Liver (tissue), 9 donors: Measurements from ENCODE around the gene DIDO1. TPM values are rescaled to one million over a fixed set of nuclear protein-coding genes. Genes with fewer than 3 reads are reported as not detected.

Experiments used
- DNase-seq: peaks from one replicate; pipeline ENCODE4 v3.0.0-alpha.2; 2017; ENCODE audit warnings: low spot score
- H3K27ac ChIP-seq, 2 donors: one replicate each; pipeline ENCODE4 v1.7.0; 2013; ENCODE audit warnings: inconsistent platforms in 2 of 2, low read length in 2 of 2, control low read depth in 1 of 2, low read depth in 1 of 2, mild to moderate bottlenecking in 1 of 2
- H3K27me3 ChIP-seq, 4 donors: one replicate each; pipeline versions ENCODE4 v1.6.1 to v1.7.0; 2013; ENCODE audit warnings: low read length in 3 of 4, inconsistent platforms in 1 of 4, mild to moderate bottlenecking in 1 of 4, moderate library complexity in 1 of 4; ENCODE audit not compliant: control insufficient read depth in 4 of 4, insufficient read depth in 4 of 4
- H3K36me3 ChIP-seq, 4 donors: one replicate each; pipeline versions ENCODE4 v1.6.1 to v1.7.0; 2013; ENCODE audit warnings: low read length in 3 of 4, mild to moderate bottlenecking in 3 of 4, low read depth in 1 of 4, moderate library complexity in 1 of 4; ENCODE audit not compliant: control insufficient read depth in 4 of 4, insufficient read depth in 3 of 4
- H3K4me1 ChIP-seq, 4 donors: one replicate each; pipeline versions ENCODE4 v1.6.1 to v1.7.0; 2013; ENCODE audit warnings: low read length in 3 of 4, mild to moderate bottlenecking in 3 of 4, moderate library complexity in 1 of 4; ENCODE audit not compliant: control insufficient read depth in 4 of 4, insufficient read depth in 4 of 4
- H3K4me3 ChIP-seq, 3 donors: one replicate each; pipeline versions ENCODE4 v1.6.1 to v1.7.0; 2013; ENCODE audit warnings: low read length in 3 of 3, control low read depth in 1 of 3, low read depth in 1 of 3, mild to moderate bottlenecking in 1 of 3
- H3K9ac ChIP-seq, 2 donors: one replicate each; pipeline ENCODE4 v1.7.0; 2013; ENCODE audit warnings: low read length in 2 of 2, mild to moderate bottlenecking in 2 of 2, moderate library complexity in 2 of 2, control low read depth in 1 of 2, low read depth in 1 of 2
- H3K9me3 ChIP-seq, 4 donors: one replicate each; pipeline versions ENCODE4 v1.6.1 to v1.7.0; 2013; ENCODE audit warnings: low read length in 3 of 4; ENCODE audit not compliant: control insufficient read depth in 4 of 4
- EGR1 ChIP-seq, 2 donors: IDR thresholded peaks; 2 replicates each; pipeline ENCODE4 v1.6.1; 2016 to 2018; ENCODE audit warnings: antibody characterized with exemption in 2 of 2, low read depth in 2 of 2
- FOXA1 ChIP-seq: IDR thresholded peaks from 2 replicates; pipeline ENCODE4 v1.6.1; 2016; ENCODE audit warnings: antibody characterized with exemption
- GABPA ChIP-seq, 2 donors: IDR thresholded peaks in 1 of 2; conservative IDR thresholded peaks in 1 of 2; 2 replicates each; pipeline ENCODE4 v1.6.1; 2016; ENCODE audit warnings: antibody characterized with exemption in 2 of 2, mild to moderate bottlenecking in 1 of 2, moderate library complexity in 1 of 2
- HNF4A ChIP-seq, 2 donors: conservative IDR thresholded peaks; 2 replicates each; pipeline ENCODE4 v1.6.1; 2016; ENCODE audit warnings: antibody characterized with exemption in 2 of 2, mild to moderate bottlenecking in 2 of 2
- JUND ChIP-seq, 2 donors: IDR thresholded peaks; 2 replicates each; pipeline ENCODE4 v1.6.1; 2016; ENCODE audit warnings: antibody characterized with exemption in 2 of 2
- MAX ChIP-seq: IDR thresholded peaks from 2 replicates; pipeline ENCODE4 v1.6.1; 2016; ENCODE audit warnings: antibody characterized with exemption
- RAD21 ChIP-seq, 2 donors: IDR thresholded peaks; 2 replicates each; pipeline ENCODE4 v1.6.1; 2016; ENCODE audit warnings: antibody characterized with exemption in 2 of 2, mild to moderate bottlenecking in 2 of 2
- RXRA ChIP-seq, 2 donors: IDR thresholded peaks; 2 replicates each; pipeline ENCODE4 v1.6.1; 2017 to 2018; ENCODE audit warnings: antibody characterized with exemption in 2 of 2, mild to moderate bottlenecking in 1 of 2
- TAF1 ChIP-seq: conservative IDR thresholded peaks from 2 replicates; pipeline ENCODE4 v1.6.1; 2016; ENCODE audit warnings: antibody characterized with exemption, mild to moderate bottlenecking
- YY1 ChIP-seq: IDR thresholded peaks from 2 replicates; pipeline ENCODE4 v1.6.1; 2016; ENCODE audit warnings: antibody characterized with exemption, mild to moderate bottlenecking
- WGBS: extraction: QIAGEN DNeasy Blood & Tissue Kit; methylation state at CpG from one replicate; pipeline ENCODE4 v1.1.7; 2013; 5-methylcytosine and 5-hydroxymethylcytosine counted together
- polyA plus RNA-seq, 2 donors: library from polyadenylated mRNA; stranded (reverse) in 1 of 2; unstranded in 1 of 2; fragments of 200-250 nt in 1 of 2; fragments of >200 nt in 1 of 2; fragmentation: Nextera tagmentation in 1 of 2; extraction: Ambion mirVana in 1 of 2; gene quantifications; one replicate each; pipeline versions ENCODE4 v1.2.1 to v1.2.3, GENCODE V29; 2013 to 2015
- total RNA-seq, 2 donors: library from RNA; depleted of rRNA; stranded (reverse); fragments of >200 nt; gene quantifications; one replicate each; pipeline ENCODE4 v1.2.3, GENCODE V29; 2014
- TF ChIP-seq, protein P1 (sequence below): fragments of 150-350 bp; IDR thresholded peaks from 2 replicates; pipeline ENCODE4 v1.5.1; 2017; ENCODE audit warnings: improper control_type of control experiment, low read depth, low read length; ENCODE audit not compliant: missing input control
- TF ChIP-seq, protein P2 (sequence below): IDR thresholded peaks from 2 replicates; pipeline ENCODE4 v1.6.1; 2016; ENCODE audit warnings: antibody characterized with exemption, mild to moderate bottlenecking
- TF ChIP-seq, protein P3 (sequence below): IDR thresholded peaks from 2 replicates; pipeline ENCODE4 v1.6.1; 2016; ENCODE audit warnings: antibody characterized with exemption
- donor health status: healthy.
- donor health status: healthy.
- donor health status: healthy.
- donor health status: healthy.
- donor health status: healthy.

The DIDO1 gene
- total and polyA plus RNA-seq, 4 donors: 10.1 to 43.1 (median 17.4) TPM

- H3K4me3 ChIP-seq: no peak overlapping the region
- H3K9ac ChIP-seq: no peak overlapping the region
- H3K9me3 ChIP-seq: no peaks in the 10 kb centered on the region
- H3K4me1 ChIP-seq: peaks cover 0 to 6% (median 2%) of the 10 kb centered on the region in 4 donors
- 90% methylated on average over 20 of the region's 20 CpGs for WGBS
- TF ChIP-seq RXRA (IDR thresholded peaks at IDR 0.05): no peak
- no peak for TF ChIP-seq RAD21 (IDR thresholded peaks at IDR 0.05)
- TF ChIP-seq EGR1 (IDR thresholded peaks at IDR 0.05; ENCODE audit: low read depth in 2 of 2): no peak
- TF ChIP-seq TAF1: no peak
- TF ChIP-seq, protein P1, sequence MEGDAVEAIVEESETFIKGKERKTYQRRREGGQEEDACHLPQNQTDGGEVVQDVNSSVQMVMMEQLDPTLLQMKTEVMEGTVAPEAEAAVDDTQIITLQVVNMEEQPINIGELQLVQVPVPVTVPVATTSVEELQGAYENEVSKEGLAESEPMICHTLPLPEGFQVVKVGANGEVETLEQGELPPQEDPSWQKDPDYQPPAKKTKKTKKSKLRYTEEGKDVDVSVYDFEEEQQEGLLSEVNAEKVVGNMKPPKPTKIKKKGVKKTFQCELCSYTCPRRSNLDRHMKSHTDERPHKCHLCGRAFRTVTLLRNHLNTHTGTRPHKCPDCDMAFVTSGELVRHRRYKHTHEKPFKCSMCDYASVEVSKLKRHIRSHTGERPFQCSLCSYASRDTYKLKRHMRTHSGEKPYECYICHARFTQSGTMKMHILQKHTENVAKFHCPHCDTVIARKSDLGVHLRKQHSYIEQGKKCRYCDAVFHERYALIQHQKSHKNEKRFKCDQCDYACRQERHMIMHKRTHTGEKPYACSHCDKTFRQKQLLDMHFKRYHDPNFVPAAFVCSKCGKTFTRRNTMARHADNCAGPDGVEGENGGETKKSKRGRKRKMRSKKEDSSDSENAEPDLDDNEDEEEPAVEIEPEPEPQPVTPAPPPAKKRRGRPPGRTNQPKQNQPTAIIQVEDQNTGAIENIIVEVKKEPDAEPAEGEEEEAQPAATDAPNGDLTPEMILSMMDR: no peak
- TF ChIP-seq, protein P2, sequence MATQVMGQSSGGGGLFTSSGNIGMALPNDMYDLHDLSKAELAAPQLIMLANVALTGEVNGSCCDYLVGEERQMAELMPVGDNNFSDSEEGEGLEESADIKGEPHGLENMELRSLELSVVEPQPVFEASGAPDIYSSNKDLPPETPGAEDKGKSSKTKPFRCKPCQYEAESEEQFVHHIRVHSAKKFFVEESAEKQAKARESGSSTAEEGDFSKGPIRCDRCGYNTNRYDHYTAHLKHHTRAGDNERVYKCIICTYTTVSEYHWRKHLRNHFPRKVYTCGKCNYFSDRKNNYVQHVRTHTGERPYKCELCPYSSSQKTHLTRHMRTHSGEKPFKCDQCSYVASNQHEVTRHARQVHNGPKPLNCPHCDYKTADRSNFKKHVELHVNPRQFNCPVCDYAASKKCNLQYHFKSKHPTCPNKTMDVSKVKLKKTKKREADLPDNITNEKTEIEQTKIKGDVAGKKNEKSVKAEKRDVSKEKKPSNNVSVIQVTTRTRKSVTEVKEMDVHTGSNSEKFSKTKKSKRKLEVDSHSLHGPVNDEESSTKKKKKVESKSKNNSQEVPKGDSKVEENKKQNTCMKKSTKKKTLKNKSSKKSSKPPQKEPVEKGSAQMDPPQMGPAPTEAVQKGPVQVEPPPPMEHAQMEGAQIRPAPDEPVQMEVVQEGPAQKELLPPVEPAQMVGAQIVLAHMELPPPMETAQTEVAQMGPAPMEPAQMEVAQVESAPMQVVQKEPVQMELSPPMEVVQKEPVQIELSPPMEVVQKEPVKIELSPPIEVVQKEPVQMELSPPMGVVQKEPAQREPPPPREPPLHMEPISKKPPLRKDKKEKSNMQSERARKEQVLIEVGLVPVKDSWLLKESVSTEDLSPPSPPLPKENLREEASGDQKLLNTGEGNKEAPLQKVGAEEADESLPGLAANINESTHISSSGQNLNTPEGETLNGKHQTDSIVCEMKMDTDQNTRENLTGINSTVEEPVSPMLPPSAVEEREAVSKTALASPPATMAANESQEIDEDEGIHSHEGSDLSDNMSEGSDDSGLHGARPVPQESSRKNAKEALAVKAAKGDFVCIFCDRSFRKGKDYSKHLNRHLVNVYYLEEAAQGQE: no peak
- no peak for TF ChIP-seq YY1
- TF ChIP-seq JUND (IDR thresholded peaks at IDR 0.05): no peak
- TF ChIP-seq FOXA1: no peak
- DNase-seq: no peak
- H3K36me3 ChIP-seq: peaks cover 3 to 18% (median 8%) of the 10 kb centered on the region in 4 donors
- H3K27me3 ChIP-seq: no peaks in the 10 kb centered on the region
- H3K27ac ChIP-seq: no peak overlapping the region
Measured at GRCh38 chr20:62878244-62879038, 47.9 kb downstream of the DIDO1 start.

DNA sequence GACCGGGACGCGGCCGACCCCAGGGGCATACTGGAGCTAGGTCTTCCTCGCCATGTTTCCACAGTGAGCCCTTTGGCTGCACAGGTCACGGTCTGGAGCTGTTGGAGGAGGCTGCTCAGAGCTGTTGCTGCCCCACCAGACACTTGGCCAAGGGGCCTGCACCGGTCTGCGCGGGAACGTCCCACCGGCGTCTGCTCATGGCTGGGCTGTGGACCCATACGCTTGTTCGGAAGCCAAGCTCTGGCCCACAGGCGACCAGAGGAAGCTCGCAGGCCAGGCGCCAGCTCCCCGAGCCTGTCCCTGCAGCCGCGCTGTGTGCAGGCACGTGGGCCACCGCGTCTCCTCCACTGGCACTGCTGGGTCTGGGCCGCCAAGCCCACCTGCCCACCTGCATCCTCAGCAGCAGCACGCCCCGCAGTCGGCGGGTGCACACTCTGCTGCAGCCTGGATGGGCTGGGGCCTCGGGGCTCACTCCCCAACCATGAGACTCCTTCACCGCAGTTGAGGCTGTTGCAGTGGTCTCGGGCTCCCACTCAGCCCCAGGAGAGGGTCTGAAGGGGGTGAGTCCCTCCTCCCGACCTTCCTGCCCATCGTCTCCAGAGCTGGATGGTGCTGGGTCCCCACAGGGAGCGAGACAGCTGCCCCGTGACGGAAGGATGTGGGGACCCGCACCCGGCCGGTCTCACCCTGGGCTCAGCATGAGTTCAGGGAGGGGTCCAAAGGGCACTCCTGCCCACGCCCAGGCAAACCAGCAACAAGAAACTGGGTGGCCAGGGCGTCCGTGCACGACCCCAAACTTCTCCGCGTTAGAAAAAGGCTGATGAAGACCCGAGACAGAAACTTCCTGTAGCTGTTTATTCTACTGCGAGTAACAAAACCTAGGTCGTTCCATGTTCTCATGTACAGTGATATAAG lies 49.1 kb downstream of the DIDO1 start:
- peaks cover 0 to 9% (median 3%) of the 10 kb centered on the region in 4 donors for H3K4me1 ChIP-seq
- no peak overlapping the region for H3K4me3 ChIP-seq
- H3K36me3 ChIP-seq: peaks cover 3 to 17% (median 8%) of the 10 kb centered on the region in 4 donors
- DNase-seq: no peak
- no peaks in the 10 kb centered on the region for H3K27me3 ChIP-seq
- peak overlapping the region; percentile 60 to 68 for H3K27ac ChIP-seq
- TF ChIP-seq MAX (no peak), RAD21 (IDR thresholded peaks at IDR 0.05) (no peak), EGR1 (IDR thresholded peaks at IDR 0.05; ENCODE audit: low read depth in 2 of 2) (no peak), HNF4A (conservative IDR thresholded peaks at IDR 0.05) (no peak), GABPA (IDR thresholded peaks at IDR 0.05 in 1 of 2, conservative IDR thresholded peaks at IDR 0.05 in 1 of 2) (no peak)
- TF ChIP-seq, protein P3, sequence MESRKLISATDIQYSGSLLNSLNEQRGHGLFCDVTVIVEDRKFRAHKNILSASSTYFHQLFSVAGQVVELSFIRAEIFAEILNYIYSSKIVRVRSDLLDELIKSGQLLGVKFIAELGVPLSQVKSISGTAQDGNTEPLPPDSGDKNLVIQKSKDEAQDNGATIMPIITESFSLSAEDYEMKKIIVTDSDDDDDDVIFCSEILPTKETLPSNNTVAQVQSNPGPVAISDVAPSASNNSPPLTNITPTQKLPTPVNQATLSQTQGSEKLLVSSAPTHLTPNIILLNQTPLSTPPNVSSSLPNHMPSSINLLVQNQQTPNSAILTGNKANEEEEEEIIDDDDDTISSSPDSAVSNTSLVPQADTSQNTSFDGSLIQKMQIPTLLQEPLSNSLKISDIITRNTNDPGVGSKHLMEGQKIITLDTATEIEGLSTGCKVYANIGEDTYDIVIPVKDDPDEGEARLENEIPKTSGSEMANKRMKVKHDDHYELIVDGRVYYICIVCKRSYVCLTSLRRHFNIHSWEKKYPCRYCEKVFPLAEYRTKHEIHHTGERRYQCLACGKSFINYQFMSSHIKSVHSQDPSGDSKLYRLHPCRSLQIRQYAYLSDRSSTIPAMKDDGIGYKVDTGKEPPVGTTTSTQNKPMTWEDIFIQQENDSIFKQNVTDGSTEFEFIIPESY: no peak
- WGBS: 69% methylated on average over 48 of the region's 48 CpGs
- H3K9me3 ChIP-seq: no peaks in the 10 kb centered on the region
- no peak overlapping the region for H3K9ac ChIP-seq
